SK-N-SH treated with all-trans-retinoic acid at 6 μM for 48 hours (cell line): Measurements from ENCODE around the gene OSGIN1.

Experiments
- ATAC-seq: fragments of 200-7000 bp; cut with Tn5 transposase; 3 replicates; pipeline ENCODE4 v1.9.1; 2020; ENCODE audit warnings: mild to moderate bottlenecking, moderate library complexity
- ARNTL ChIP-seq: fragments of 450-650 bp; formaldehyde crosslinking; IDR thresholded peaks from 2 replicates; pipeline ENCODE4 v1.5.0; 2020; ENCODE audit warnings: low read depth, mild to moderate bottlenecking, moderate library complexity, borderline replicate concordance
- BACH2 ChIP-seq: fragments of 250-450 bp; sonication (Bioruptor Pico); IDR thresholded peaks from 2 replicates; pipeline ENCODE4 v1.9.0; 2021; ENCODE audit warnings: mild to moderate bottlenecking, borderline replicate concordance
- CREB5 ChIP-seq: fragments of 250-450 bp; sonication (Bioruptor Pico); IDR thresholded peaks from 2 replicates; pipeline ENCODE4 v1.5.1; 2020; ENCODE audit warnings: low read depth, mild to moderate bottlenecking, moderate library complexity
- CSDC2 ChIP-seq: fragments of 250-450 bp; sonication (Bioruptor Pico); IDR thresholded peaks from 2 replicates; pipeline ENCODE4 v1.5.0; 2020; ENCODE audit warnings: mild to moderate bottlenecking, moderate library complexity
- CSRNP3 ChIP-seq: fragments of 250-450 bp; sonication (Bioruptor Pico); IDR thresholded peaks from 2 replicates; pipeline ENCODE4 v1.5.1; 2021; ENCODE audit warnings: mild to moderate bottlenecking, moderate library complexity
- ESRRG ChIP-seq: fragments of 250-450 bp; sonication (Bioruptor Pico); IDR thresholded peaks from 2 replicates; pipeline ENCODE4 v1.6.1; 2021; ENCODE audit warnings: mild to moderate bottlenecking
- GLIS3 ChIP-seq: fragments of 250-450 bp; sonication (Bioruptor Pico); IDR thresholded peaks from 2 replicates; pipeline ENCODE4 v1.5.0; 2020; ENCODE audit warnings: mild to moderate bottlenecking, moderate library complexity
- ISL1 ChIP-seq: fragments of 250-450 bp; sonication (Bioruptor Pico); IDR thresholded peaks from 2 replicates; pipeline ENCODE4 v2.1.2; 2022; ENCODE audit warnings: mild to moderate bottlenecking, moderate library complexity
- PATZ1 ChIP-seq: fragments of 250-450 bp; sonication (Bioruptor Pico); IDR thresholded peaks from 2 replicates; pipeline ENCODE4 v1.8.0; 2020; ENCODE audit warnings: mild to moderate bottlenecking, moderate library complexity, borderline replicate concordance
- POU6F1 ChIP-seq: fragments of 250-450 bp; sonication (Bioruptor Pico); IDR thresholded peaks from 2 replicates; pipeline ENCODE4 v1.8.0; 2021; ENCODE audit warnings: low read depth, mild to moderate bottlenecking, moderate library complexity, borderline replicate concordance
- PPARA ChIP-seq: fragments of 250-450 bp; sonication (Bioruptor Pico); IDR thresholded peaks from 2 replicates; pipeline ENCODE4 v1.5.0; 2020; ENCODE audit warnings: mild to moderate bottlenecking, borderline replicate concordance
- RARB ChIP-seq: fragments of 250-450 bp; sonication (Bioruptor Pico); IDR thresholded peaks from 2 replicates; pipeline ENCODE4 v1.8.0; 2021; ENCODE audit warnings: mild to moderate bottlenecking, moderate library complexity
- TCF4 ChIP-seq: fragments of 250-450 bp; sonication (Bioruptor Pico); IDR thresholded peaks from 2 replicates; pipeline ENCODE4 v1.8.0; 2021; ENCODE audit warnings: mild to moderate bottlenecking, moderate library complexity, borderline replicate concordance
- TOX ChIP-seq: fragments of 250-450 bp; sonication (Bioruptor Pico); IDR thresholded peaks from 2 replicates; pipeline ENCODE4 v1.8.0; 2021; ENCODE audit warnings: mild to moderate bottlenecking, moderate library complexity, borderline replicate concordance
- TSHZ2 ChIP-seq: fragments of 250-450 bp; sonication (Bioruptor Pico); IDR thresholded peaks from 2 replicates; pipeline ENCODE4 v1.5.0; 2020; ENCODE audit warnings: mild to moderate bottlenecking, moderate library complexity
- ZFP3 ChIP-seq: fragments of 250-450 bp; sonication (Bioruptor Pico); IDR thresholded peaks from 2 replicates; pipeline ENCODE4 v1.5.0; 2020; ENCODE audit warnings: mild to moderate bottlenecking, moderate library complexity
- ZNF565 ChIP-seq: fragments of 450-650 bp; formaldehyde crosslinking; conservative IDR thresholded peaks from 2 replicates; pipeline ENCODE4 v1.5.0; 2020; ENCODE audit warnings: low read depth, mild to moderate bottlenecking, moderate library complexity
- ZNF70 ChIP-seq: fragments of 450-650 bp; formaldehyde crosslinking; IDR thresholded peaks from 2 replicates; pipeline ENCODE4 v1.5.0; 2020; ENCODE audit warnings: mild to moderate bottlenecking, moderate library complexity
- ZNF8 ChIP-seq: fragments of 450-650 bp; formaldehyde crosslinking; IDR thresholded peaks from 2 replicates; pipeline ENCODE4 v1.5.0; 2020; ENCODE audit warnings: mild to moderate bottlenecking, moderate library complexity

OSGIN1 gene

GRCh38 chr16:83907631-83908250 lies 45.3 kb upstream of the OSGIN1 start (continued):
- no peak for TF ChIP-seq TSHZ2 (CRISPR knock-in tag)
- TF ChIP-seq ZNF8 (CRISPR knock-in tag), result no peak
- no peak for TF ChIP-seq ZNF70 (CRISPR knock-in tag)

GRCh38 chr16:83908798-83909197 lies 44.2 kb upstream of the OSGIN1 start:
- TF ChIP-seq ESRRG (CRISPR knock-in tag) (no peak), ARNTL (CRISPR knock-in tag) (no peak), TSHZ2 (CRISPR knock-in tag) (no peak), BACH2 (no peak), CREB5 (no peak), PATZ1 (CRISPR knock-in tag) (no peak), ZNF70 (CRISPR knock-in tag) (no peak), RARB (CRISPR knock-in tag) (no peak), ZNF565 (no peak), CSRNP3 (no peak), ISL1 (CRISPR knock-in tag) (no peak), ZNF8 (CRISPR knock-in tag) (no peak), POU6F1 (CRISPR knock-in tag) (no peak), GLIS3 (CRISPR knock-in tag) (no peak), TCF4 (no peak), ZFP3 (no peak), CSDC2 (CRISPR knock-in tag) (no peak)
- no peak for ATAC-seq

GRCh38 chr16:83911290-83911689 lies 41.8 kb upstream of the OSGIN1 start:
- TF ChIP-seq TOX (CRISPR knock-in tag) (no peak), ISL1 (CRISPR knock-in tag) (no peak), ZNF70 (CRISPR knock-in tag) (no peak), CSRNP3 (no peak), PPARA (CRISPR knock-in tag) (no peak)
- no peak for ATAC-seq
